Astrocyte (in vitro differentiated cells and primary cell): ENCODE data around the gene ANAPC10.

Experiments used
- CTCF ChIP-seq: IDR thresholded peaks from 2 replicates; pipeline ENCODE4 v1.5.1; 2011; ENCODE audit warnings: low read depth, mild to moderate bottlenecking, inconsistent platforms, low read length, moderate library complexity; ENCODE audit not compliant: insufficient read depth
- EZH2 ChIP-seq: IDR thresholded peaks from 2 replicates; pipeline ENCODE4 v1.6.1; 2012; ENCODE audit warnings: mild to moderate bottlenecking, low read length, inconsistent platforms; ENCODE audit not compliant: insufficient read depth

GRCh38 chr4:144970597-144970996 is 127.4 kb downstream of the ANAPC10 start:
- no peak for TF ChIP-seq EZH2
- no peak for TF ChIP-seq CTCF
